Endothelial cell of umbilical vein (primary cell): Measurements from ENCODE around the gene HOXA9. TPM values are rescaled to one million over a fixed set of nuclear protein-coding genes. Genes with fewer than 3 reads are reported as not detected.

Experiments
- BruUV-seq: library from RNA; stranded (reverse); fragments of 400-500 nt; replicated peaks from 2 replicates; lab custom pipeline; 2021; lab: Mats Ljungman, UMichigan
- CTCF ChIA-PET: fragments of 300-600, 350-600 bp; sonication (Branson Sonifier 250); formaldehyde crosslinking; loops from one replicate; lab custom pipeline; 2021; ENCODE audit warnings: antibody characterized with exemption, inconsistent platforms; lab: Charles Lee
- POLR2A ChIA-PET: fragments of 300-600, 350-600 bp; sonication (Branson Sonifier 250); formaldehyde crosslinking; loops from one replicate; lab custom pipeline; 2021; ENCODE audit warnings: antibody characterized with exemption, inconsistent platforms; lab: Charles Lee
- DNase-seq: peaks from one replicate; pipeline ENCODE4 v3.0.0-alpha.2; 2011; ENCODE audit warnings: low read depth, low spot score
- FAIRE-seq: peaks from 2 replicates; lab custom pipeline; 2011; peaks lifted over from hg19 to GRCh38; lab: Jason Lieb, UNC
- H2AFZ ChIP-seq: 2 replicates; pipeline ENCODE4 v1.6.0; 2012; ENCODE audit warnings: low read depth, low read length, control low read depth, inconsistent platforms
- H3K27ac ChIP-seq: 2 replicates; pipeline ENCODE4 v1.5.1; 2011; ENCODE audit warnings: low read depth, mild to moderate bottlenecking, control low read depth, low read length, moderate library complexity; ENCODE audit not compliant: insufficient read depth
- H3K27me3 ChIP-seq, 2 experiments: 2 replicates each; pipeline versions ENCODE4 v1.6.0 to v1.6.1; 2011; ENCODE audit warnings: low read length in 2 of 2, mixed read lengths in 1 of 2; ENCODE audit not compliant: control insufficient read depth in 2 of 2, insufficient read depth in 2 of 2
- H3K36me3 ChIP-seq, 2 experiments: 2 replicates in 1 of 2; 3 replicates in 1 of 2; pipeline ENCODE4 v1.5.1; 2011; ENCODE audit warnings: low read length in 2 of 2, mild to moderate bottlenecking in 1 of 2, moderate library complexity in 1 of 2; ENCODE audit not compliant: control insufficient read depth in 2 of 2, insufficient read depth in 2 of 2; ENCODE audit errors: extremely low read depth in 1 of 2
- H3K4me1 ChIP-seq: 3 replicates; pipeline ENCODE4 v1.5.1; 2011; ENCODE audit warnings: mild to moderate bottlenecking, low read length; ENCODE audit not compliant: control insufficient read depth, insufficient read depth; ENCODE audit errors: extremely low read depth
- H3K4me2 ChIP-seq: 2 replicates; pipeline ENCODE4 v1.6.1; 2011; ENCODE audit warnings: low read length, control low read depth, mixed read lengths; ENCODE audit not compliant: insufficient read depth
- H3K4me3 ChIP-seq, 3 experiments: fragments of 200-600 bp in 1 of 3; sonication (generic), shearing (Covaris generic) in 1 of 3; replicated peaks in 1 of 3; 2 replicates each; pipeline ENCODE4 v1.5.1; 2011 to 2016; ENCODE audit warnings: control low read depth in 3 of 3, low read length in 3 of 3, mild to moderate bottlenecking in 2 of 3, inconsistent platforms in 1 of 3, low read depth in 1 of 3, moderate library complexity in 1 of 3; ENCODE audit not compliant: insufficient read depth in 1 of 3
- H3K79me2 ChIP-seq: 2 replicates; pipeline ENCODE4 v1.6.0; 2012; ENCODE audit warnings: low read length, inconsistent platforms; ENCODE audit not compliant: control insufficient read depth, insufficient read depth
- H3K9ac ChIP-seq: replicated peaks from 2 replicates; pipeline ENCODE3; 2011; ENCODE audit warnings: low read length, control low read depth; ENCODE audit not compliant: insufficient read depth; ENCODE audit errors: extremely low read depth
- H3K9me1 ChIP-seq: replicated peaks from 3 replicates; pipeline ENCODE4 v1.6.0; 2011; ENCODE audit warnings: mild to moderate bottlenecking, low read length; ENCODE audit not compliant: control insufficient read depth, insufficient read depth; ENCODE audit errors: extremely low read depth
- H3K9me3 ChIP-seq: replicated peaks from 2 replicates; pipeline ENCODE4 v1.5.1; 2012; ENCODE audit warnings: low read length, inconsistent platforms; ENCODE audit not compliant: control insufficient read depth, insufficient read depth
- H4K20me1 ChIP-seq: replicated peaks from 2 replicates; pipeline ENCODE3; 2011; ENCODE audit warnings: mild to moderate bottlenecking, low read length; ENCODE audit not compliant: control insufficient read depth, insufficient read depth; ENCODE audit errors: extremely low read depth
- CTCF ChIP-seq, 2 donors: IDR thresholded peaks; 1 replicate in 1 of 2; 2 replicates in 1 of 2; pipeline ENCODE4 v1.5.1; 2011; ENCODE audit warnings: low read length in 2 of 2, mild to moderate bottlenecking in 2 of 2, moderate library complexity in 2 of 2, control low read depth in 1 of 2, inconsistent platforms in 1 of 2, low read depth in 1 of 2; ENCODE audit not compliant: insufficient read depth in 1 of 2; ENCODE audit errors: extremely low read depth in 1 of 2
- EZH2 ChIP-seq: IDR thresholded peaks from 2 replicates; pipeline ENCODE4 v1.6.1; 2012; ENCODE audit warnings: borderline replicate concordance, low read depth, mild to moderate bottlenecking, moderate library complexity, low read length, inconsistent platforms; ENCODE audit not compliant: severe bottlenecking
- FOS ChIP-seq: IDR thresholded peaks from 2 replicates; pipeline ENCODE4 v1.6.1; 2011; ENCODE audit warnings: mild to moderate bottlenecking, low read length, moderate library complexity, borderline replicate concordance; ENCODE audit not compliant: insufficient read depth
- GATA2 ChIP-seq: IDR thresholded peaks from 2 replicates; pipeline ENCODE4 v1.7.0; 2011; ENCODE audit warnings: low read depth, mild to moderate bottlenecking, moderate library complexity, mixed read lengths, low read length; ENCODE audit not compliant: insufficient read length, insufficient read depth
- JUN ChIP-seq: IDR thresholded peaks from 2 replicates; pipeline ENCODE4 v1.6.1; 2011; ENCODE audit warnings: borderline replicate concordance, low read depth; ENCODE audit not compliant: insufficient read length, insufficient read depth
- MAX ChIP-seq: IDR thresholded peaks from 2 replicates; pipeline ENCODE4 v1.6.1; 2011; ENCODE audit not compliant: insufficient read depth, insufficient read length
- MYC ChIP-seq: IDR thresholded peaks from one replicate; pipeline ENCODE4 v1.6.1; 2011; ENCODE audit warnings: mild to moderate bottlenecking, low read depth, low read length
- POLR2A ChIP-seq: IDR thresholded peaks from 2 replicates; pipeline ENCODE4 v1.6.1; 2012; ENCODE audit warnings: low read depth, mild to moderate bottlenecking, control low read depth, low read length
- POLR2AphosphoS5 ChIP-seq: IDR thresholded peaks from 2 replicates; pipeline ENCODE4 v1.6.1; 2012; ENCODE audit warnings: low read depth, mild to moderate bottlenecking, control low read depth, low read length, moderate library complexity; ENCODE audit not compliant: insufficient read depth
- dilution Hi-C: fragments of 300-500 bp; cut with MboI; formaldehyde crosslinking; loops from one replicate; pipeline ENCODE4 v1.15.0; 2019; ENCODE audit warnings: low sequenced_read_pairs; ENCODE audit not compliant: extremely low pct_ligation_motif_present
- intact Hi-C: fragments of 100-400 bp; cut with micrococcal nuclease; formaldehyde crosslinking; loops from one replicate; pipeline ENCODE4 v1.10.0; 2022
- polyA plus RNA-seq, 4 experiments: library from polyadenylated mRNA; depleted of rRNA in 3 of 4; stranded (reverse) in 3 of 4; unstranded in 1 of 4; fragments of >200 nt; gene quantifications; 2 replicates each; pipeline versions ENCODE4 v1.2.1 to v1.2.3, GENCODE V29; 2011 to 2012; ENCODE audit warnings: missing spikeins in 1 of 4
- total RNA-seq: library from RNA; stranded (reverse); gene quantifications from 2 replicates; pipeline ENCODE4 v1.2.3, GENCODE V29; 2021

Gene HOXA9
- total and polyA plus RNA-seq, 2 donors (not counting 3 experiments of a cell fraction or from before 2014, with no cell fraction given), result 47.2 to 61.6 TPM

- Histone ChIP-seq H3K79me2 (no peaks in the 10 kb centered on the region), H3K4me3 (no peak overlapping the region), H4K20me1 (no peaks in the 10 kb centered on the region), H3K4me1 (peaks cover 12% of the 10 kb centered on the region), H3K36me3 (no peaks in the 10 kb centered on the region), H3K9me3 (no peaks in the 10 kb centered on the region), H3K9me1 (no peaks in the 10 kb centered on the region), H2AFZ (no peak overlapping the region), H3K27ac (no peak overlapping the region), H3K9ac (no peak overlapping the region), H3K27me3 (peaks cover 72 to 77% of the 10 kb centered on the region in 2 experiments), H3K4me2 (no peak overlapping the region)
- BruUV-seq, result no TSS peak
- CTCF ChIA-PET, result interaction anchor here (0.6 to 2.7 kb wide), 22 partner anchors 9 to 886 kb away, joined by 3 to 30 read pairs (median 4); partner anchors contain the start of gene HOXA13
- POLR2A ChIA-PET, result no interaction called here
- DNase-seq (no peak), FAIRE-seq (no peak)
- intact Hi-C loops, result loop anchor here (2.0 to 5.0 kb wide), 2 partner anchors 14 to 866 kb away; no protein-coding TSS in a partner anchor
- TF ChIP-seq POLR2AphosphoS5 (no peak), GATA2 (no peak), MYC (no peak), FOS (no peak), EZH2 (no peak), CTCF (IDR thresholded peaks at IDR 0.05; ENCODE audit: extremely low read depth in 1 of 2, insufficient read depth in 1 of 2, low read depth in 1 of 2, low read length in 2 of 2) (no peak), JUN (no peak), POLR2A (no peak), MAX (no peak)
- dilution Hi-C loops, result no loop called here
Observed at GRCh38 chr7:27211084-27211446, 45.7 kb upstream of the HOXA9 start.
